ENCODE data around the gene TFAP2E.

Gene TFAP2E

GRCh38 chr1:35557611-35558373, 15.3 kb upstream of the TFAP2E start, which contains the start of gene NCDN:
TSS of gene NCDN (plus strand) at chr1:35557799. CDS start at chr1:35558191, 392 bp downstream.
- DNase-seq, result peak; percentile 100

GRCh38 chr1:35558374-35559316, 14.5 kb upstream of the TFAP2E start:
- DNase-seq, result peak; percentile 87

GRCh38 chr1:35559317-35559944, 13.7 kb upstream of the TFAP2E start:
- peak; percentile 30 for DNase-seq

- no peak for DNase-seq
Observed at GRCh38 chr1:35560256-35561225, 12.6 kb upstream of the TFAP2E start.

- peak; percentile 5 for DNase-seq
Observed at GRCh38 chr1:35561297-35561971, 11.7 kb upstream of the TFAP2E start.

GRCh38 chr1:35561972-35562680, 11.0 kb upstream of the TFAP2E start:
- no peak for DNase-seq

- DNase-seq, result no peak
Observed at GRCh38 chr1:35563166-35563565, 9.9 kb upstream of the TFAP2E start.

- peak; percentile 57 for DNase-seq
Observed at GRCh38 chr1:35564037-35564883, 8.9 kb upstream of the TFAP2E start.

- no peak for DNase-seq
Observed at GRCh38 chr1:35564884-35565741, 8.0 kb upstream of the TFAP2E start.

GRCh38 chr1:35565742-35566133, 7.4 kb upstream of the TFAP2E start:
- no peak for DNase-seq

GRCh38 chr1:35567947-35568558, 5.1 kb upstream of the TFAP2E start:
- DNase-seq, result no peak

- DNase-seq, result peak; percentile 92
Observed at GRCh38 chr1:35568975-35569395, 4.1 kb upstream of the TFAP2E start.

GRCh38 chr1:35569936-35570335, 3.2 kb upstream of the TFAP2E start:
- DNase-seq, result no peak

GRCh38 chr1:35570589-35571137, 2.5 kb upstream of the TFAP2E start:
- DNase-seq, result no peak

- no peak for DNase-seq
Observed at GRCh38 chr1:35571263-35571662, 1.9 kb upstream of the TFAP2E start.

GRCh38 chr1:35572296-35572695, 818 bp upstream of the TFAP2E start:
- DNase-seq, result no peak

- DNase-seq, result peak; percentile 49
Observed at GRCh38 chr1:35574125-35574654, 1.1 kb downstream of the TFAP2E start.

Measured in retina (tissue), 1 donor.